Uterus (tissue), 4 donors: ENCODE measurements around the gene PCDH8. TPM values are rescaled to one million over a fixed set of nuclear protein-coding genes. Genes with fewer than 3 reads are reported as not detected.
A peak's percentile ranks its signal among the peaks of the same experiment; 100 is the strongest.

Experiments
- DNase-seq, 2 donors: peaks; one replicate each; pipeline ENCODE4 v3.0.0-alpha.2; 2019 to 2020
- H3K27ac ChIP-seq, 2 donors: fragments of 200-600 bp; sonication (generic); 1 replicate in 1 of 2; 2 replicates in 1 of 2; pipeline ENCODE4 v1.5.1; 2016 to 2018
- H3K27me3 ChIP-seq, 2 donors: fragments of 200-600 bp; sonication (generic); one replicate each; pipeline ENCODE4 v1.5.1; 2018 to 2019; ENCODE audit warnings: control low read depth in 1 of 2
- H3K36me3 ChIP-seq, 2 donors: fragments of 200-600 bp; sonication (generic); one replicate each; pipeline ENCODE4 v1.5.1; 2019; ENCODE audit warnings: control low read depth in 1 of 2
- H3K4me1 ChIP-seq, 2 donors: fragments of 200-600 bp; sonication (generic); one replicate each; pipeline ENCODE4 v1.5.1; 2018 to 2019; ENCODE audit warnings: control low read depth in 1 of 2
- H3K4me3 ChIP-seq, 2 donors: fragments of 200-600 bp; sonication (generic); 1 replicate in 1 of 2; 2 replicates in 1 of 2; pipeline ENCODE4 v1.5.1; 2018 to 2019; ENCODE audit warnings: mild to moderate bottlenecking in 1 of 2
- H3K9me3 ChIP-seq, 2 donors: fragments of 200-600 bp; sonication (generic); one replicate each; pipeline ENCODE4 v1.5.1; 2019; ENCODE audit warnings: control low read depth in 1 of 2
- POLR2A ChIP-seq, 2 donors: fragments of 450-650 bp; IDR thresholded peaks; one replicate each; pipeline ENCODE4 v1.6.1; 2016; ENCODE audit warnings: antibody characterized with exemption in 2 of 2, mild to moderate bottlenecking in 1 of 2, moderate library complexity in 1 of 2
- intact Hi-C: fragments of 100-400 bp; cut with DNase I; formaldehyde crosslinking; loops from one replicate; pipeline ENCODE4 v1.15.1; 2023; ENCODE audit warnings: low total_unique reads
- total RNA-seq, 4 donors: library from RNA; depleted of rRNA in 3 of 4; stranded (reverse); fragments of >200 nt in 3 of 4; gene quantifications; one replicate each; pipeline versions ENCODE4 v1.1.0 to v1.2.4, GENCODE V29; 2014 to 2023
- TF ChIP-seq, protein P1 (sequence below), 4 experiments: fragments of 200-600 bp in 2 of 4; fragments of 450-650 bp in 2 of 4; sonication (generic) in 2 of 4; IDR thresholded peaks; one replicate each; pipeline ENCODE4 v1.5.1; 2016 to 2019; ENCODE audit warnings: antibody characterized with exemption in 4 of 4, mild to moderate bottlenecking in 2 of 4, moderate library complexity in 1 of 4
- donor health status: DM: yes; HTN: yes; CAD: no.

Gene PCDH8
- total RNA-seq, 4 donors from 2014 or later: 0.62 TPM; not detected in 3

DNA sequence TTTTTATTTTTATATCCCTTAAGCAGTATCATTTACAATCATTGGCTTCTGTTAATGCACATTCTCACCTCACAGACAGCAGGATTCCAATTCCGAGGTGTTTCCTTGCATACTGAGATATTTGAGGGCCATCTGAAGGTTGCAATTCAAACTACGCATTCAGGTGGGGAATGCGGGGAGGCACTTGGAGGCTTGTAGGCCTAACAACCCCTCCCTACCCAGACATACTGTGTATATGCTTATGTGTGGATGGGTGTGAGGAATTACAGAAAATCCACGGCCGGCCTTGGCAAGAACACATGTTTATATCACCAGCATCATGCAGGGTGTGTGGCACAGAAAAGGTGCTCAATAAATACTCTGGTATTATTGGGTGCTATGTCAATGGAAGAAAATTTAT is 43.3 kb upstream of the PCDH8 start:
- H3K36me3 ChIP-seq: no peaks in the 10 kb centered on the region

DNA sequence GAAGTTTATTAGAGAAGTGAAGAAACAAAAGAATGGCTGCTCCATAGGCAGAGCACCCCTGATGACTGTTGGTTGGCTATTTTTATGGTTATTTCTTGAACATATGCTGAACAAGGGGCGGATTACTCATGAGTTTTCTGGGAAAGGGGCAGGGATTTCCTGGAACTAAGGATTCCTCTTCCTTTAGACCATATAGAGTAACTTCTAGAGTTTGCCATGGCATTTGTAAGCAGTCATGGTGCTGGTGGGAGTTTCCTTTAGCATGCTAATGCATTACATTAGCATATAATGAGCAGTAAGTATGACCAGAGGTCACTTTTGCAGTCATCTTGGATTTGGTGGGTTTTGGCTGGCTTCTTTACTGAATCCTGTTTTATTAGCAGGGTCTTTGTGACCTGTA is 38.7 kb upstream of the PCDH8 start:
- no peak overlapping the region for H3K4me3 ChIP-seq
- no peaks in the 10 kb centered on the region for H3K4me1 ChIP-seq
- no peak for DNase-seq
- TF ChIP-seq, protein P1, sequence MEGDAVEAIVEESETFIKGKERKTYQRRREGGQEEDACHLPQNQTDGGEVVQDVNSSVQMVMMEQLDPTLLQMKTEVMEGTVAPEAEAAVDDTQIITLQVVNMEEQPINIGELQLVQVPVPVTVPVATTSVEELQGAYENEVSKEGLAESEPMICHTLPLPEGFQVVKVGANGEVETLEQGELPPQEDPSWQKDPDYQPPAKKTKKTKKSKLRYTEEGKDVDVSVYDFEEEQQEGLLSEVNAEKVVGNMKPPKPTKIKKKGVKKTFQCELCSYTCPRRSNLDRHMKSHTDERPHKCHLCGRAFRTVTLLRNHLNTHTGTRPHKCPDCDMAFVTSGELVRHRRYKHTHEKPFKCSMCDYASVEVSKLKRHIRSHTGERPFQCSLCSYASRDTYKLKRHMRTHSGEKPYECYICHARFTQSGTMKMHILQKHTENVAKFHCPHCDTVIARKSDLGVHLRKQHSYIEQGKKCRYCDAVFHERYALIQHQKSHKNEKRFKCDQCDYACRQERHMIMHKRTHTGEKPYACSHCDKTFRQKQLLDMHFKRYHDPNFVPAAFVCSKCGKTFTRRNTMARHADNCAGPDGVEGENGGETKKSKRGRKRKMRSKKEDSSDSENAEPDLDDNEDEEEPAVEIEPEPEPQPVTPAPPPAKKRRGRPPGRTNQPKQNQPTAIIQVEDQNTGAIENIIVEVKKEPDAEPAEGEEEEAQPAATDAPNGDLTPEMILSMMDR (IDR thresholded peaks at IDR 0.05): no peak
- no peak for TF ChIP-seq POLR2A (IDR thresholded peaks at IDR 0.05)
- H3K36me3 ChIP-seq: no peaks in the 10 kb centered on the region
- intact Hi-C loops: no loop called here
- H3K27ac ChIP-seq: no peak overlapping the region
- H3K27me3 ChIP-seq: no peaks in the 10 kb centered on the region
- no peaks in the 10 kb centered on the region for H3K9me3 ChIP-seq

More for the DNA sequence above, 43.3 kb upstream of the PCDH8 start:
- Histone ChIP-seq H3K4me3 (no peak overlapping the region), H3K9me3 (no peaks in the 10 kb centered on the region), H3K27me3 (no peaks in the 10 kb centered on the region), H3K4me1 (no peaks in the 10 kb centered on the region), H3K27ac (no peak overlapping the region)
- TF ChIP-seq POLR2A (IDR thresholded peaks at IDR 0.05): no peak
- TF ChIP-seq, protein P1 (IDR thresholded peaks at IDR 0.05): no peak
- intact Hi-C loops: no loop called here
- DNase-seq: no peak

DNA sequence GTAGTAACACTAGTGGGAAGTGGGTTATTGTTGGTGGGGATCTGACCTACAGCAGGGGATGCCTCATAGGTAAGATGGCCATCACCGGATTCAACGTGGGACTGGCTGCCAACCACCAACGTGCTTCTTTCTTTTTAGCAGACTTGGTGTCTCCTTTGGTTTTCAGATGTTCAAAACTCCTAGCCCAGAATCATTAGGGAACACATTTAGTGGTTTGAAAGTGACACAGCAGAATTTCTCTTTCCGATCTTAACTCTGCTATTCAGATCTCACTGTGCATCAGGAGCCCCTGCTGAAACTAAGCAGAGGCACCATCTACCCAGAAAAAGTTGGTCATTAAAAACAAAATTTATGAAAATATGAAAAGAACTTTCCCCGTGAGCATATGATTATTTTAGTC is 36.7 kb upstream of the PCDH8 start:
- no peaks in the 10 kb centered on the region for H3K4me1 ChIP-seq
- no peaks in the 10 kb centered on the region for H3K9me3 ChIP-seq
- H3K27ac ChIP-seq: peak overlapping the region in 1 of 2 donors; percentile 39
- H3K4me3 ChIP-seq: no peak overlapping the region
- intact Hi-C loops: no loop called here
- no peaks in the 10 kb centered on the region for H3K36me3 ChIP-seq
- DNase-seq: no peak
- no peak for TF ChIP-seq POLR2A (IDR thresholded peaks at IDR 0.05)
- TF ChIP-seq, protein P1 (IDR thresholded peaks at IDR 0.05): no peak
- no peaks in the 10 kb centered on the region for H3K27me3 ChIP-seq

DNA sequence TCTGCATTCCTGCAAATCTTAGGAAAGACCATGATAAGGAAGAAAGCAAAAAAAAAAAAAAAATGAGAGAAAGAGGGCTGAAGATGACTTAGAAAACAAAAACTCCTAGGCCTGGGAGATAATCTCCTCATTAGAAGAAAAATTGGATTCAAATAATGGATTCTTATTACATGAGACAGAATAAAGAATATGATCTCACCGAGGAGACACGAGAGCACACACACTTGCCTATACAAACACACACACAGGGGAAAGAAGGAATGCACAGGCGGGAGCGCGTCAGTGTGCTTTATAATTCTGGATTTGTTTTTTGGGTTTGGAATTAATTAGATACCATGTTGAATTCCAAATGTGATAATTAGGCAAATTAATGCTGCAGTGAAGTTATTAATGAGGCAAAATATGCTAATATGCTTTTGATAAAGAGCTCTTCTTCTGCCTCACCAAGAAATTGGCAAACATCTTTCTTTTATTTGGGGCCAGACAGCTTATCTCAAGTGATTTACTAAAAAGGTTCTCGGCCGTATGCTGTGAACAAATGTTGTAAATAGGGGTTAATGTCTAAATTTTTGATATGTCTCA is 36.1 kb upstream of the PCDH8 start:
- no peak overlapping the region for H3K4me3 ChIP-seq
- H3K36me3 ChIP-seq: no peaks in the 10 kb centered on the region
- H3K4me1 ChIP-seq: no peaks in the 10 kb centered on the region
- H3K9me3 ChIP-seq: no peaks in the 10 kb centered on the region
- no peak for DNase-seq
- peak overlapping the region in 1 of 2 donors; percentile 39 for H3K27ac ChIP-seq
- intact Hi-C loops: no loop called here
- TF ChIP-seq POLR2A (IDR thresholded peaks at IDR 0.05): no peak
- TF ChIP-seq, protein P1 (IDR thresholded peaks at IDR 0.05): no peak
- no peaks in the 10 kb centered on the region for H3K27me3 ChIP-seq

DNA sequence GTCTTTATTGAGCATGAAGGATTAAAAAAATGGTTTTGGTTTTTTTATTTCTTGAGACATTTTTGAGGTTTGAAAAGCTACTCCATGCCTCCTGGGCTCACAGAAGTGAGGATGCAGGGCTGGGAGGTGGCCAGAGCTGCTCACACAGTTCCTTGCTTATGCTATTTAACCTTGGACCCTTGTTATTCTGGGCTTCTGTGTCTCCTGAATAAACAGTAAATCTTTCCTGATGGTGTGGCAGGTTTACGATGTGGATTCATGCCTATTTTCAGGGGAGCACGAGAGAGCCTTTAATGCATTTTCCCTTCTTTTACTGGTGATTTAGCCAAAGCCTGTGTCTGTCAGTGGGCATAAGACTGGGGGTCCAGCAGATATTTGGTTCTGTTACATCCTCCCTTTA is 34.3 kb upstream of the PCDH8 start:
- no peaks in the 10 kb centered on the region for H3K27me3 ChIP-seq
- H3K4me3 ChIP-seq: no peak overlapping the region
- no peak for DNase-seq
- H3K36me3 ChIP-seq: no peaks in the 10 kb centered on the region
- intact Hi-C loops: no loop called here
- no peaks in the 10 kb centered on the region for H3K4me1 ChIP-seq
- no peaks in the 10 kb centered on the region for H3K9me3 ChIP-seq
- H3K27ac ChIP-seq: peak overlapping the region in 1 of 2 donors; percentile 39
- TF ChIP-seq, protein P1 (IDR thresholded peaks at IDR 0.05): no peak
- TF ChIP-seq POLR2A (IDR thresholded peaks at IDR 0.05): no peak
